K562 (cell line): ENCODE data around the gene CHAMP1. TPM values are rescaled to one million over a fixed set of nuclear protein-coding genes. Genes with fewer than 3 reads are reported as not detected.

Experiments
- ATAC-seq: fragments of 200-7000 bp; cut with Tn5 transposase; 3 replicates; pipeline ENCODE4 v1.9.1; 2020; ENCODE audit warnings: moderate library complexity
- BruUV-seq: library from RNA; stranded (reverse); fragments of 400-500 nt; replicated peaks from 2 replicates; lab custom pipeline; 2021; lab: Mats Ljungman, UMichigan
- CTCF ChIA-PET: fragments of 300-600 bp; formaldehyde crosslinking; extraction: SDS; loops from one replicate; lab custom pipeline; 2021; ENCODE audit warnings: low intra/inter-chr PET ratio; lab: Yijun Ruan, JAX
- POLR2A ChIA-PET: fragments of 300-600, 350-650 bp; sonication (Branson Sonifier 250); formaldehyde crosslinking; extraction: SDS; loops from one replicate; lab custom pipeline; 2021; ENCODE audit warnings: antibody characterized with exemption, inconsistent platforms; lab: Yijun Ruan, JAX
- DNase-seq, 4 experiments: peaks; one replicate each; pipeline versions ENCODE4 v3.0.0 to v3.0.0-alpha.2; 2011 to 2018; ENCODE audit warnings: low spot score in 3 of 4, mixed read lengths in 3 of 4; ENCODE audit errors: extremely low read depth in 1 of 4
- FAIRE-seq: peaks from 2 replicates; lab custom pipeline; 2011; peaks lifted over from hg19 to GRCh38; lab: Jason Lieb, UNC
- H2AFZ ChIP-seq: 2 replicates; pipeline ENCODE4 v1.6.0; 2011; ENCODE audit warnings: low read depth, low read length, control low read depth, inconsistent platforms
- H3K27ac ChIP-seq: fragments of 200-600 bp; 3 replicates; pipeline ENCODE4 v1.8.0; 2011; ENCODE audit warnings: low read depth, mild to moderate bottlenecking, control low read depth, inconsistent platforms, low read length, moderate library complexity, mixed read lengths; ENCODE audit errors: extremely low read depth
- H3K27me3 ChIP-seq, 2 experiments: fragments of 300-600 bp in 1 of 2; 2 replicates in 1 of 2; 3 replicates in 1 of 2; pipeline versions ENCODE4 v1.6.0 to v1.8.0; 2011; ENCODE audit warnings: inconsistent platforms in 2 of 2, low read length in 2 of 2, mild to moderate bottlenecking in 1 of 2, mixed read lengths in 1 of 2, moderate library complexity in 1 of 2; ENCODE audit not compliant: control insufficient read depth in 2 of 2, insufficient read depth in 2 of 2
- H3K36me3 ChIP-seq: fragments of 300-600 bp; 3 replicates; pipeline ENCODE4 v1.8.0; 2011; ENCODE audit warnings: mild to moderate bottlenecking, low read length, inconsistent platforms; ENCODE audit not compliant: control insufficient read depth, insufficient read depth
- H3K4me1 ChIP-seq, 2 experiments: fragments of 200-600 bp in 1 of 2; replicated peaks in 1 of 2; 2 replicates in 1 of 2; 3 replicates in 1 of 2; pipeline versions ENCODE4 v1.5.1 to v1.8.0; 2011; ENCODE audit warnings: inconsistent platforms in 2 of 2, low read length in 2 of 2, mild to moderate bottlenecking in 1 of 2, mixed read lengths in 1 of 2, moderate library complexity in 1 of 2; ENCODE audit not compliant: control insufficient read depth in 2 of 2, insufficient read depth in 2 of 2
- H3K4me2 ChIP-seq: 2 replicates; pipeline ENCODE4 v1.6.1; 2011; ENCODE audit warnings: low read length, control low read depth, inconsistent platforms, mixed read lengths; ENCODE audit not compliant: insufficient read depth
- H3K4me3 ChIP-seq: fragments of 200-600 bp; sonication (generic), shearing (Covaris generic); 2 replicates; pipeline ENCODE4 v1.5.1; 2016; ENCODE audit warnings: control low read depth, inconsistent platforms
- H3K79me2 ChIP-seq: fragments of 200-600 bp; 3 replicates; pipeline ENCODE4 v1.8.0; 2011; ENCODE audit warnings: low read length, inconsistent platforms; ENCODE audit not compliant: control insufficient read depth, insufficient read depth
- H3K9ac ChIP-seq, 2 experiments: 2 replicates each; pipeline versions ENCODE4 v1.6.0 to v1.6.1; 2011; ENCODE audit warnings: low read depth in 2 of 2, low read length in 2 of 2, control low read depth in 1 of 2, inconsistent platforms in 1 of 2, mild to moderate bottlenecking in 1 of 2, mixed read lengths in 1 of 2; ENCODE audit not compliant: insufficient read depth in 1 of 2
- H3K9me1 ChIP-seq: one replicate; pipeline ENCODE4 v1.6.0; 2011; ENCODE audit warnings: inconsistent platforms, mild to moderate bottlenecking, low read length, moderate library complexity; ENCODE audit not compliant: control insufficient read depth, insufficient read depth
- H3K9me3 ChIP-seq: replicated peaks from 2 replicates; pipeline ENCODE4 v1.5.1; 2011; ENCODE audit warnings: low read depth, low read length, inconsistent platforms; ENCODE audit not compliant: control insufficient read depth, insufficient read depth
- H4K20me1 ChIP-seq: replicated peaks from 2 replicates; pipeline ENCODE4 v1.6.1; 2011; ENCODE audit warnings: low read length, inconsistent platforms, mixed read lengths; ENCODE audit not compliant: control insufficient read depth, insufficient read depth
- CTBP1 ChIP-seq: fragments of 450-650 bp; IDR thresholded peaks from 2 replicates; pipeline ENCODE4 v1.6.1; 2016; ENCODE audit warnings: borderline replicate concordance
- E4F1 ChIP-seq: fragments of 250-450 bp; sonication (Bioruptor Pico); IDR thresholded peaks from 2 replicates; pipeline ENCODE4 v1.5.0; 2021; ENCODE audit warnings: mild to moderate bottlenecking, borderline replicate concordance
- ELK1 ChIP-seq: sonication (generic); formaldehyde crosslinking; IDR thresholded peaks from 2 replicates; pipeline ENCODE4 v1.8.1; 2022; ENCODE audit warnings: missing genetic modification reagents
- MCM2 ChIP-seq: fragments of 450-650 bp; IDR thresholded peaks from 2 replicates; pipeline ENCODE4 v1.6.1; 2017; ENCODE audit warnings: low read depth, mild to moderate bottlenecking
- POLR2H ChIP-seq: IDR thresholded peaks from 2 replicates; pipeline ENCODE4 v1.6.1; 2016; ENCODE audit warnings: missing genetic modification characterization, low read depth, mild to moderate bottlenecking, control low read depth, missing compliant biosample characterization, moderate library complexity
- RHOXF2B ChIP-seq: fragments of 250-450 bp; sonication (Bioruptor Pico); conservative IDR thresholded peaks from 2 replicates; pipeline ENCODE4 v1.5.1; 2021
- THRAP3 ChIP-seq: fragments of 450-650 bp; IDR thresholded peaks from 2 replicates; pipeline ENCODE4 v1.6.1; 2016; ENCODE audit warnings: mild to moderate bottlenecking, inconsistent platforms, borderline replicate concordance
- ZBTB1 ChIP-seq: sonication (generic); formaldehyde crosslinking; IDR thresholded peaks from 2 replicates; pipeline ENCODE4 v1.8.1; 2023; ENCODE audit warnings: missing genetic modification reagents, low read depth, mild to moderate bottlenecking, borderline replicate concordance
- ZBTB34 ChIP-seq: fragments of 250-450 bp; sonication (Bioruptor Pico); IDR thresholded peaks from 2 replicates; pipeline ENCODE4 v1.8.0; 2021; ENCODE audit warnings: mild to moderate bottlenecking, moderate library complexity
- ZNF324 ChIP-seq: fragments of 250-450 bp; sonication (Bioruptor Pico); IDR thresholded peaks from 2 replicates; pipeline ENCODE4 v1.4.0; 2020; ENCODE audit warnings: mild to moderate bottlenecking
- ZNF347 ChIP-seq: fragments of 450-650 bp; formaldehyde crosslinking; IDR thresholded peaks from 2 replicates; pipeline ENCODE4 v1.4.0; 2020; ENCODE audit warnings: low read depth, mild to moderate bottlenecking, moderate library complexity
- ZNF431 ChIP-seq: sonication (generic); formaldehyde crosslinking; IDR thresholded peaks from 2 replicates; pipeline ENCODE4 v1.8.0; 2022; ENCODE audit warnings: mild to moderate bottlenecking, missing genetic modification reagents
- ZNF740 ChIP-seq, 3 experiments: fragments of 200-800 bp in 1 of 3; sonication (Bioruptor generic) in 1 of 3; sonication (generic) in 1 of 3; formaldehyde crosslinking in 1 of 3; IDR thresholded peaks; 2 replicates each; pipeline versions ENCODE4 v1.6.1 to v1.8.0; 2016 to 2022; ENCODE audit warnings: mild to moderate bottlenecking in 2 of 3, missing compliant biosample characterization in 2 of 3, missing genetic modification characterization in 2 of 3, missing genetic modification reagents in 1 of 3
- WGBS: fragments of 100-300 bp; shearing (Covaris generic); methylation state at CpG from one replicate; pipeline ENCODE4 v1.1.6; 2016; ENCODE audit warnings: low coverage, mixed read lengths; ENCODE audit not compliant: insufficient coverage; ENCODE audit errors: missing lambda C conversion rate; 5-methylcytosine and 5-hydroxymethylcytosine counted together
- in situ Hi-C: fragments of 300-500 bp; cut with MboI; formaldehyde crosslinking; loops from 4 replicates; pipeline ENCODE4 v1.15.0; 2018; ENCODE audit warnings: inconsistent platforms, mixed read lengths
- intact Hi-C: fragments of 100-400 bp; cut with micrococcal nuclease; formaldehyde crosslinking; loops from 2 replicates; pipeline ENCODE4 v1.14.2; 2022
- polyA plus RNA-seq, 8 experiments: library from polyadenylated mRNA; depleted of rRNA in 4 of 8; stranded (reverse) in 5 of 8; unstranded in 3 of 8; fragments of >200 nt; fragmentation: Nextera tagmentation in 2 of 8; fragmentation: Illumina TruSeq in 1 of 8; extraction: Ambion mirVana in 2 of 8; extraction: Trizol in 1 of 8; gene quantifications; 2 replicates each; pipeline versions ENCODE4 v1.2.1 to v1.2.3, GENCODE V29; 2011 to 2014; ENCODE audit warnings: inconsistent platforms in 1 of 8, missing spikeins in 1 of 8
- total RNA-seq, 7 experiments: library from RNA; depleted of rRNA in 6 of 7; stranded (reverse); fragments of >200 nt in 6 of 7; fragmentation: Illumina TruSeq in 2 of 7; extraction: Trizol in 2 of 7; gene quantifications; 2 replicates each; pipeline versions ENCODE4 v1.2.1 to v1.2.3, GENCODE V29; 2011 to 2021; ENCODE audit warnings: low replicate concordance in 1 of 7
- TF ChIP-seq, protein P1 (sequence below): conservative IDR thresholded peaks from 2 replicates; pipeline ENCODE4 v1.6.1; 2011; ENCODE audit warnings: low read depth, mild to moderate bottlenecking, low read length; ENCODE audit not compliant: control insufficient read depth

The CHAMP1 gene
- total and polyA plus RNA-seq, 9 of the 15 experiments (the other 6 are each of a cell fraction or from before 2014, with no cell fraction given) = 0.70 to 40.6 (median 15.3) TPM

DNA sequence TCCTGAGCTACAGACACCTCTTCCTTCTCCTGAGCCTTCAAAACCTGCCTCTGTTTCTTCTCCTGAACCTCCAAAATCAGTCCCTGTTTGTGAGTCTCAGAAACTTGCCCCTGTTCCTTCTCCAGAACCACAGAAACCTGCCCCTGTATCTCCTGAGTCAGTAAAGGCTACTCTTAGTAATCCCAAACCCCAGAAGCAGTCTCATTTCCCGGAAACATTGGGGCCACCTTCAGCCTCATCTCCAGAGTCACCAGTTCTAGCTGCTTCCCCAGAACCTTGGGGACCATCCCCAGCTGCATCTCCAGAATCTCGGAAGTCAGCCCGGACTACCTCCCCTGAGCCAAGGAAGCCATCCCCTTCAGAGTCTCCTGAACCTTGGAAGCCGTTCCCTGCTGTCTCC, 10.0 kb downstream of the CHAMP1 start:
- 100% methylated on average over 2 of the region's 4 CpGs for WGBS
- in situ Hi-C loops = no loop called here
- no peak for TF ChIP-seq MCM2
- no peak for TF ChIP-seq ZBTB1 (CRISPR knock-in tag)
- no peak for TF ChIP-seq POLR2H (tag)
- no peak for TF ChIP-seq ZNF347 (CRISPR knock-in tag)
- TF ChIP-seq E4F1 (CRISPR knock-in tag) = no peak
- TF ChIP-seq, protein P1, sequence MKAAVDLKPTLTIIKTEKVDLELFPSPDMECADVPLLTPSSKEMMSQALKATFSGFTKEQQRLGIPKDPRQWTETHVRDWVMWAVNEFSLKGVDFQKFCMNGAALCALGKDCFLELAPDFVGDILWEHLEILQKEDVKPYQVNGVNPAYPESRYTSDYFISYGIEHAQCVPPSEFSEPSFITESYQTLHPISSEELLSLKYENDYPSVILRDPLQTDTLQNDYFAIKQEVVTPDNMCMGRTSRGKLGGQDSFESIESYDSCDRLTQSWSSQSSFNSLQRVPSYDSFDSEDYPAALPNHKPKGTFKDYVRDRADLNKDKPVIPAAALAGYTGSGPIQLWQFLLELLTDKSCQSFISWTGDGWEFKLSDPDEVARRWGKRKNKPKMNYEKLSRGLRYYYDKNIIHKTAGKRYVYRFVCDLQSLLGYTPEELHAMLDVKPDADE = no peak
- TF ChIP-seq ZNF431 (CRISPR knock-in tag) = no peak
- TF ChIP-seq ZNF324 (CRISPR knock-in tag) = no peak
- TF ChIP-seq CTBP1 = no peak
- no peak for TF ChIP-seq RHOXF2B (CRISPR knock-in tag)
- no peak for TF ChIP-seq ZNF740 (CRISPR knock-in tag; IDR thresholded peaks at IDR 0.05)
- TF ChIP-seq ZNF740 (tag; IDR thresholded peaks at IDR 0.05) = no peak
- TF ChIP-seq THRAP3 = no peak
- no peak for TF ChIP-seq ZBTB34 (CRISPR knock-in tag)
- no peak for TF ChIP-seq ELK1

More for the DNA sequence above, 10.0 kb downstream of the CHAMP1 start:
- H3K79me2 ChIP-seq = peaks cover 46% of the 10 kb centered on the region
- H3K9me1 ChIP-seq = peaks cover 5% of the 10 kb centered on the region
- H3K4me1 ChIP-seq = peaks cover 8 to 11% of the 10 kb centered on the region in 2 experiments; a peak in 4 of 5 replicates
- peaks cover 71% of the 10 kb centered on the region for H3K36me3 ChIP-seq
- no peak overlapping the region for H3K4me3 ChIP-seq
- peaks cover 10% of the 10 kb centered on the region; the same call in 1 of the 2 replicates for H4K20me1 ChIP-seq
- no TSS peak for BruUV-seq
- H3K27ac ChIP-seq = no peak overlapping the region
- ChIA-PET CTCF (no interaction called here), POLR2A (interaction anchor here (1.3 to 2.5 kb wide), 2 partner anchors 17 to 43 kb away, joined by 6 to 9 read pairs; partner anchors contain the start of gene UPF3A)
- no peaks in the 10 kb centered on the region for H3K9me3 ChIP-seq
- FAIRE-seq (no peak), DNase-seq (no peak), ATAC-seq (no peak)
- H3K9ac ChIP-seq = no peak overlapping the region
- intact Hi-C loops = no loop called here
- no peaks in the 10 kb centered on the region for H3K27me3 ChIP-seq
- H3K4me2 ChIP-seq = no peak overlapping the region
- no peak overlapping the region for H2AFZ ChIP-seq
